HFFc6 (cell line): Measurements from ENCODE around the gene CCDC171. TPM values are rescaled to one million over a fixed set of nuclear protein-coding genes. Genes with fewer than 3 reads are reported as not detected.

Source experiments
- DNase-seq: peaks from one replicate; pipeline ENCODE4 v3.0.0-alpha.2; 2018
- H3K27ac Mint-ChIP-seq: 2 replicates; pipeline ENCODE4 v1.8.0; 2020; ENCODE audit warnings: mild to moderate bottlenecking, mixed read lengths
- H3K27me3 Mint-ChIP-seq: 2 replicates; pipeline ENCODE4 v1.8.0; 2021; ENCODE audit warnings: mild to moderate bottlenecking, moderate library complexity, mixed read lengths; ENCODE audit not compliant: insufficient read depth
- H3K36me3 Mint-ChIP-seq: 2 replicates; pipeline ENCODE4 v1.8.0; 2021; ENCODE audit warnings: low read depth, mixed read lengths
- H3K4me1 Mint-ChIP-seq: 2 replicates; pipeline ENCODE4 v1.8.0; 2020; ENCODE audit warnings: low read depth, mixed read lengths
- H3K4me3 Mint-ChIP-seq: 2 replicates; pipeline ENCODE4 v1.8.0; 2020; ENCODE audit warnings: mild to moderate bottlenecking, moderate library complexity, mixed read lengths
- H3K9me3 Mint-ChIP-seq: 2 replicates; pipeline ENCODE4 v1.8.0; 2020; ENCODE audit warnings: mild to moderate bottlenecking, mixed read lengths
- total RNA-seq, 6 experiments: library from RNA; stranded (reverse); fragmentation: NEBNext Ultra II Directional; extraction: Animal tissue kit (Norgen Biotek cat#: 25700); gene quantifications; 2 replicates in 1 of 6; 3 replicates in 5 of 6; pipeline ENCODE4 v1.2.3, GENCODE V29; 2021
- TF ChIP-seq, protein P1 (sequence below): fragments of 200-600 bp; sonication (generic); IDR thresholded peaks from 2 replicates; pipeline ENCODE4 v1.5.0; 2021; ENCODE audit warnings: antibody characterized with exemption, mild to moderate bottlenecking

The CCDC171 gene
- total RNA-seq, 6 experiments from 2014 or later = 0.48 to 0.86 (median 0.57) TPM

DNA sequence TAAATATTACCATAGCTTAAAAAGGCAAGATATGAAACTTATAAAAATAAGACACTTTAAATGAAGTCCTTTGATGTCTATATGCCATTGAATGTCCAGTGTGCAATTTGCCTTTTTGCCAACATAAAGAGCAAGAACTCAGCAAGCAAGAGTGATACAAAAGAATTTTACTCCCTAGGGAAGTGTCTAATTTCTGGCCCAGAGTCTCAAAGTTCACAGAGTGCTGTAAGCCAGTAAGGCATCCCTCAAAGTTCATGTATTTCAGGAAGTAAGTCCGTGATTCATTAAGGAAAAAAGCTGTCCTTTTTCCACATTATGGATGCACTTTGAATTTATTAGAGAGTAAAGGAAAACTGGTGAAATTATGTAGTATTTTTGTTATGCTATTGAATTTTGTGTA lies 185.2 kb downstream of the CCDC171 start:
- no peak overlapping the region for H3K27ac Mint-ChIP-seq
- peaks cover 24% of the 10 kb centered on the region for H3K4me1 Mint-ChIP-seq
- no peak overlapping the region for H3K4me3 Mint-ChIP-seq
- no peaks in the 10 kb centered on the region for H3K36me3 Mint-ChIP-seq
- TF ChIP-seq, protein P1, sequence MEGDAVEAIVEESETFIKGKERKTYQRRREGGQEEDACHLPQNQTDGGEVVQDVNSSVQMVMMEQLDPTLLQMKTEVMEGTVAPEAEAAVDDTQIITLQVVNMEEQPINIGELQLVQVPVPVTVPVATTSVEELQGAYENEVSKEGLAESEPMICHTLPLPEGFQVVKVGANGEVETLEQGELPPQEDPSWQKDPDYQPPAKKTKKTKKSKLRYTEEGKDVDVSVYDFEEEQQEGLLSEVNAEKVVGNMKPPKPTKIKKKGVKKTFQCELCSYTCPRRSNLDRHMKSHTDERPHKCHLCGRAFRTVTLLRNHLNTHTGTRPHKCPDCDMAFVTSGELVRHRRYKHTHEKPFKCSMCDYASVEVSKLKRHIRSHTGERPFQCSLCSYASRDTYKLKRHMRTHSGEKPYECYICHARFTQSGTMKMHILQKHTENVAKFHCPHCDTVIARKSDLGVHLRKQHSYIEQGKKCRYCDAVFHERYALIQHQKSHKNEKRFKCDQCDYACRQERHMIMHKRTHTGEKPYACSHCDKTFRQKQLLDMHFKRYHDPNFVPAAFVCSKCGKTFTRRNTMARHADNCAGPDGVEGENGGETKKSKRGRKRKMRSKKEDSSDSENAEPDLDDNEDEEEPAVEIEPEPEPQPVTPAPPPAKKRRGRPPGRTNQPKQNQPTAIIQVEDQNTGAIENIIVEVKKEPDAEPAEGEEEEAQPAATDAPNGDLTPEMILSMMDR = no peak
- H3K9me3 Mint-ChIP-seq = no peaks in the 10 kb centered on the region
- no peak for DNase-seq
- no peaks in the 10 kb centered on the region; the same call in none of the 2 replicates for H3K27me3 Mint-ChIP-seq

DNA sequence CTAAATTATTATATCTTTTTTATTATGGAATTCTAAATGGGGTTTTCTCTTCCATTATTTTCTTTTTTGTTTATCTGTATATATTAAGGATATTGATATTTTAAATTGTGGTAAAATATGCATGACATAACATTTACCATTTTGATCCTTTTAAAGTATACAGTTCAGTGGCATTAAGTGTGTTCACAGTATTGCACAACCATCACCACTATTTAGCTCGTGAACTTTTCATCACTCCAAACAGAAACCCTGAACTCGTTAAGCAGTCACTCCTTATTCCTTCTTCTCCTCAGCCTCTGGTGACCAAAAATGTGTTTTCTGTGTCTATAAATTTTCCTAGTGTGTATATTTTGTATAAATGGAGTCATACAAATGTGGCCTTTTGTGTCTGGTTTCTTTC lies 188.2 kb downstream of the CCDC171 start:
- no peaks in the 10 kb centered on the region for H3K9me3 Mint-ChIP-seq
- H3K27me3 Mint-ChIP-seq = no peaks in the 10 kb centered on the region; the same call in none of the 2 replicates
- no peaks in the 10 kb centered on the region for H3K36me3 Mint-ChIP-seq
- no peak overlapping the region for H3K4me3 Mint-ChIP-seq
- peaks cover 9% of the 10 kb centered on the region for H3K4me1 Mint-ChIP-seq
- H3K27ac Mint-ChIP-seq = no peak overlapping the region
- no peak for DNase-seq
- TF ChIP-seq, protein P1 = no peak

DNA sequence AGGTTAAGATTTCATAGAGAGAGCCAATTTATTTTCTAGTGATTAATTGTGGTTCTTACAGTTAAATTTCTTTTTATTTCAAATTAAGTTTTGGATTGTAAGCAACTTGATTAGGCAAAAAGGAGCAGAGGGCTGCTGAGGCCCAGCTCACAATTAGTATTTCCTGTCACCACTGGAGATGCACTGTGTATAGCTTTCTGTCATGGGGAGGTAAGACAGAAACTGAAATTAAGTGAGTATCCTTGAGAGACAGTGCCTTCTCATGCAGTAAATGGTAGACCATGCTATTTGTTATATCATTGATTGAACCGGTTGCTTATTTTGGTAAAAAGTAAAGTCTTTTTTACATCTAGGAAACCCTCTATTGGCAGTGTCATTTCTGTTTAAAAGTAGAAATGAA lies 190.7 kb downstream of the CCDC171 start:
- no peak for DNase-seq
- Mint-ChIP-seq H3K36me3 (peaks cover 9% of the 10 kb centered on the region; the same call in 1 of the 2 replicates), H3K27ac (no peak overlapping the region), H3K4me3 (no peak overlapping the region), H3K4me1 (peaks cover 7% of the 10 kb centered on the region), H3K9me3 (peaks cover 5% of the 10 kb centered on the region; the same call in 1 of the 2 replicates), H3K27me3 (peaks cover 2% of the 10 kb centered on the region)
- TF ChIP-seq, protein P1 = no peak

DNA sequence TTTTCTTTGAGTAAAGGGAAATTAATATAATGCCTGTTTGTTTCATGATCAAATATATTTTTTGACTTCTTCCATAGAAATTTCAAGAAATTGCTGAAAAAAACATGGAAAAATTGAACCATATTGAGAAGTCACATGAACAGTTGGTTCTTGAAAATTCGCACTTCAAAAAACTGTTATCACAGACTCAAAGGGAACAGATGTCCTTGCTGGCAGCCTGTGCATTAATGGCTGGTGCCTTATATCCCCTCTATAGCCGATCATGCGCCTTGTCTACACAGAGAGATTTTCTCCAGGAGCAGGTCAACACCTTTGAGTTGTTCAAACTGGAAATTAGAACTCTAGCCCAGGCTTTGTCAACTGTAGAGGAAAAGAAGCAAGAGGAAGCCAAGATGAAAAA lies 191.4 kb downstream of the CCDC171 start:
- Mint-ChIP-seq H3K4me3 (no peak overlapping the region), H3K36me3 (peaks cover 9% of the 10 kb centered on the region; the same call in 1 of the 2 replicates), H3K9me3 (peaks cover 5% of the 10 kb centered on the region; the same call in 1 of the 2 replicates), H3K27me3 (peaks cover 2% of the 10 kb centered on the region), H3K27ac (no peak overlapping the region), H3K4me1 (peaks cover 2% of the 10 kb centered on the region)
- TF ChIP-seq, protein P1 = no peak
- no peak for DNase-seq

DNA sequence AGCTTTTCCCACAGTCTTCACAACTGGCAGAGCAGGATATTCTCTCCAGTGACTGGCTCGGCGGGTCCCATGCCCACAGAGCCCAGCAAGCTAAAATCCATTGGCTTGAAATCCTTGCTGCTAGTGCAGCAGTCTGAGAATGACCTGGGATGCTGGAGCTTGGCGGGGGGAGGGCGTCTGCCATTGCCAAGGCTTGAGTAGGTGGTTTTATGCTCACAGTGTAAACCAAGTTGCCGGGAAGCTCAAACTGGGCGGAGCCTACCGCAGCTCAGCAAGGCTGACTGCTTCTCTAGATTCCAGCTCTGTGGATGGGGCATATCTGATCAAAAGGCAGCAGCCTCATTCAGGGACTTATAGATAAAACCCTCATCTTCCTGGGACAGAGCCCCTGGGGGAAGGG lies 194.1 kb downstream of the CCDC171 start:
- peaks cover 7% of the 10 kb centered on the region for H3K27me3 Mint-ChIP-seq
- H3K36me3 Mint-ChIP-seq = peaks cover 9% of the 10 kb centered on the region; the same call in 1 of the 2 replicates
- H3K27ac Mint-ChIP-seq = no peak overlapping the region
- no peaks in the 10 kb centered on the region for H3K4me1 Mint-ChIP-seq
- peaks cover 5% of the 10 kb centered on the region; the same call in 1 of the 2 replicates for H3K9me3 Mint-ChIP-seq
- no peak overlapping the region for H3K4me3 Mint-ChIP-seq
- DNase-seq = no peak
- TF ChIP-seq, protein P1 = no peak

DNA sequence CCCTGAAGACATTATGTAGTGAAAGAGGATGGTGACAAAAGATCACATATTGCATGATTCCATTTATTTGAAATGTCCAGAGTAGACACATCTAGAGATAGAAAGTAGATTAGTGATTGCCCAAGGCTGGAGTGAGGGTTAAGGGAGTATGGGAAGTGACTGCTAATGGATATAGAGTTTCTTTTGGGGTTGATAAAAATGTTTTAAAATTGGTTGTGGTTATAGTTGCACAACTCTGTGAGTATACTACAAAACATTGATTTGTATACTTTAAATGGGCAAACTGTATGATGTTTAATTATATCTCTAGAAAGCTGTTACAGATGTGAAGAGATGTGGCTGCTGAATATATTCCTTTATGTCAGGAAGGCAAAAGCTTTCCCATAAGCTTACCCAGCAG lies 202.8 kb downstream of the CCDC171 start:
- TF ChIP-seq, protein P1 = no peak
- Mint-ChIP-seq H3K4me3 (no peak overlapping the region), H3K27me3 (peaks cover 4% of the 10 kb centered on the region), H3K36me3 (no peaks in the 10 kb centered on the region), H3K9me3 (no peaks in the 10 kb centered on the region), H3K4me1 (no peaks in the 10 kb centered on the region), H3K27ac (no peak overlapping the region)
- DNase-seq = no peak
